ENCODE results near the gene NMNAT3.

DNA sequence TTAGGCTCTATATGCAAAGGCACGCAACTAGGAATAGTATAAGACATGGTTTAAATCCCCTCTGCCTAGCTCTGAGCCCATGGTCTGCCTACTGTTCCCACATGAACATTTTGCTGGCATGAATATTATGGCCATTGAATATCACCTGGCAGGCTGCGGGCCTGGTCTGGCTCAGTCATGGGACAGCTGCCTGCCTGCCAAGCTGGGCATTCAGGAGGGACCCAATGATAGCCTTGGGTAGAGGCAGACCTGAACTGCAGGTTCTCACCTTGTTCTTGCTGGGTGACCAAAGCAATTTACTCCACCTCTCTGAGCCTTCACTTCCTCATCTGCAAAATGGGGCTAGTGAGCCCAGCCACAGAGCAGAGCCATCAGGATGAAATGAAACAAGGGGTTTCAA lies 149.5 kb downstream of the NMNAT3 start:
- TF ChIP-seq, protein P1, sequence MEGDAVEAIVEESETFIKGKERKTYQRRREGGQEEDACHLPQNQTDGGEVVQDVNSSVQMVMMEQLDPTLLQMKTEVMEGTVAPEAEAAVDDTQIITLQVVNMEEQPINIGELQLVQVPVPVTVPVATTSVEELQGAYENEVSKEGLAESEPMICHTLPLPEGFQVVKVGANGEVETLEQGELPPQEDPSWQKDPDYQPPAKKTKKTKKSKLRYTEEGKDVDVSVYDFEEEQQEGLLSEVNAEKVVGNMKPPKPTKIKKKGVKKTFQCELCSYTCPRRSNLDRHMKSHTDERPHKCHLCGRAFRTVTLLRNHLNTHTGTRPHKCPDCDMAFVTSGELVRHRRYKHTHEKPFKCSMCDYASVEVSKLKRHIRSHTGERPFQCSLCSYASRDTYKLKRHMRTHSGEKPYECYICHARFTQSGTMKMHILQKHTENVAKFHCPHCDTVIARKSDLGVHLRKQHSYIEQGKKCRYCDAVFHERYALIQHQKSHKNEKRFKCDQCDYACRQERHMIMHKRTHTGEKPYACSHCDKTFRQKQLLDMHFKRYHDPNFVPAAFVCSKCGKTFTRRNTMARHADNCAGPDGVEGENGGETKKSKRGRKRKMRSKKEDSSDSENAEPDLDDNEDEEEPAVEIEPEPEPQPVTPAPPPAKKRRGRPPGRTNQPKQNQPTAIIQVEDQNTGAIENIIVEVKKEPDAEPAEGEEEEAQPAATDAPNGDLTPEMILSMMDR (IDR thresholded peaks at IDR 0.05): no peak
- TF ChIP-seq NPAS2 (CRISPR knock-in tag; IDR thresholded peaks at IDR 0.05; ENCODE audit: borderline replicate concordance) (no peak), POLR2A (IDR thresholded peaks at IDR 0.05; ENCODE audit: low read length) (no peak), NR3C1 (IDR thresholded peaks at IDR 0.05) (no peak), CHD4 (IDR thresholded peaks at IDR 0.05; ENCODE audit: borderline replicate concordance) (no peak), RCOR1 (IDR thresholded peaks at IDR 0.05; ENCODE audit: low read depth, low read length) (no peak)
- TF ChIP-seq, protein P2, sequence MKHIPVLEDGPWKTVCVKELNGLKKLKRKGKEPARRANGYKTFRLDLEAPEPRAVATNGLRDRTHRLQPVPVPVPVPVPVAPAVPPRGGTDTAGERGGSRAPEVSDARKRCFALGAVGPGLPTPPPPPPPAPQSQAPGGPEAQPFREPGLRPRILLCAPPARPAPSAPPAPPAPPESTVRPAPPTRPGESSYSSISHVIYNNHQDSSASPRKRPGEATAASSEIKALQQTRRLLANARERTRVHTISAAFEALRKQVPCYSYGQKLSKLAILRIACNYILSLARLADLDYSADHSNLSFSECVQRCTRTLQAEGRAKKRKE (CRISPR knock-in tag; IDR thresholded peaks at IDR 0.05; ENCODE audit: low read depth): no peak

All from A549 (cell line).